Measurements from ENCODE around the gene IRF9.

The IRF9 gene

DNA sequence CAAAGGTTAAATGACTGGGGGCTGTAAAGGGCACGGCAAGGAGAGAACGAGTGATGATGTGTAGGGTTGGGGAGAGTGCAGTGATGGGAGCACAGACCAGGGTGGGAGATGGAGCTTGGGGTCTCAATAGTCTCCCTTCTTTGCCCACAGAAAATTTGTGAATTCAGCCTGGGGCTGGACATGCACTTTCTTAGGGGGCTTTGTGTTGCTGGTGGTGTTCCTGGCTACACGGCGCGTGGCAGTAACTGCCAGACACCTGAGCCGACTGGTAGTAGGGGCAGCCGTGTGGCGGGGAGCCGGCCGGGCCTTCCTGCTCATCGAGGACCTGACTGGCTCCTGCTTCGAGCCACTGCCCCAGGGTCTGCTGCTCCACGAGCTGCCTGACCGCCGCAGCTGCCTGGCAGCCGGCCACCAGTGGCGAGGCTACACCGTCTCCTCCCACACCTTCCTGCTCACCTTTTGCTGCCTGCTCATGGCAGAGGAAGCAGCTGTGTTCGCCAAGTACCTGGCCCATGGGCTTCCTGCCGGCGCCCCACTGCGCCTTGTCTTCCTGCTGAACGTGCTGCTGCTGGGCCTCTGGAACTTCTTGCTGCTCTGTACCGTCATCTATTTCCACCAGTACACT, 28.9 kb upstream of the IRF9 start:
- no peaks in the 10 kb centered on the region for H4K20me1 ChIP-seq (ENCODE audit: insufficient read depth, low read length)
- H3K9me3 ChIP-seq (ENCODE audit: low read length): no peaks in the 10 kb centered on the region
- H3K4me1 ChIP-seq (ENCODE audit: insufficient read depth, low read length, severe bottlenecking): peaks cover 25% of the 10 kb centered on the region
- H3K79me2 ChIP-seq (ENCODE audit: insufficient read depth, low read length): no peaks in the 10 kb centered on the region
- H3F3A ChIP-seq (ENCODE audit: insufficient read depth, low read length): no peaks in the 10 kb centered on the region
- peak overlapping the region; percentile 20; the same call in 1 of the 2 replicates for H3K4me2 ChIP-seq (ENCODE audit: low read length)
- no peak overlapping the region for H3K27ac ChIP-seq (ENCODE audit: low read depth, low read length, poor library complexity, severe bottlenecking)
- TF ChIP-seq, protein P1, sequence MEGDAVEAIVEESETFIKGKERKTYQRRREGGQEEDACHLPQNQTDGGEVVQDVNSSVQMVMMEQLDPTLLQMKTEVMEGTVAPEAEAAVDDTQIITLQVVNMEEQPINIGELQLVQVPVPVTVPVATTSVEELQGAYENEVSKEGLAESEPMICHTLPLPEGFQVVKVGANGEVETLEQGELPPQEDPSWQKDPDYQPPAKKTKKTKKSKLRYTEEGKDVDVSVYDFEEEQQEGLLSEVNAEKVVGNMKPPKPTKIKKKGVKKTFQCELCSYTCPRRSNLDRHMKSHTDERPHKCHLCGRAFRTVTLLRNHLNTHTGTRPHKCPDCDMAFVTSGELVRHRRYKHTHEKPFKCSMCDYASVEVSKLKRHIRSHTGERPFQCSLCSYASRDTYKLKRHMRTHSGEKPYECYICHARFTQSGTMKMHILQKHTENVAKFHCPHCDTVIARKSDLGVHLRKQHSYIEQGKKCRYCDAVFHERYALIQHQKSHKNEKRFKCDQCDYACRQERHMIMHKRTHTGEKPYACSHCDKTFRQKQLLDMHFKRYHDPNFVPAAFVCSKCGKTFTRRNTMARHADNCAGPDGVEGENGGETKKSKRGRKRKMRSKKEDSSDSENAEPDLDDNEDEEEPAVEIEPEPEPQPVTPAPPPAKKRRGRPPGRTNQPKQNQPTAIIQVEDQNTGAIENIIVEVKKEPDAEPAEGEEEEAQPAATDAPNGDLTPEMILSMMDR (IDR thresholded peaks at IDR 0.05; ENCODE audit: low read length): no peak
- no peak for TF ChIP-seq EZH2 (IDR thresholded peaks at IDR 0.05; ENCODE audit: borderline replicate concordance, low read length)
- H3K27me3 ChIP-seq (ENCODE audit: insufficient read depth, low read length): no peaks in the 10 kb centered on the region
- no peak overlapping the region for H2AFZ ChIP-seq (ENCODE audit: low read length)
- no peak overlapping the region for H3K4me3 ChIP-seq (ENCODE audit: low read depth, low read length, poor library complexity, severe bottlenecking)
- H3K9me2 ChIP-seq (ENCODE audit: low read depth, low read length): no peaks in the 10 kb centered on the region
- H3K36me3 ChIP-seq (ENCODE audit: insufficient read depth, low read length): peaks cover 1% of the 10 kb centered on the region; the same call in 1 of the 2 replicates
- H3K9ac ChIP-seq (ENCODE audit: low read length): no peak overlapping the region; the same call in 1 of the 2 replicates

DNA sequence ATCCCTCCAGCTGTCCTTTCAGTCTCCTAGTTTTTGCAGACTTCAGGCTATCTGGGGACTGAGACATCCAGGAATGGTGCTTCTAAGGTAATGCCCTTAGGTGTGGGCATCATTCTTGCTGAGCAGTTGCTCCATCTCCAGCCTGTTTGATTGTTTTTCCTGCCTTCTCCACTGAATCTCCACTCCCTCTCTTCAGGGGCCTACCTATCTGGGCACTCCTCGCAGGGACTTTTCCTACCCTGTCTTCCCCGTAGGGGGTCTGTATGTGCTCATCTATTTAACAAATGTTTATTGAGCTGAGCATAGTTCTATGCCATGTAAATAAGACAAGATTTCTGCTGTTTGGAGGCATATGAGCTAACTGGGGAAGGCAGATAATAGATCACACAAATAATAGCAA, 28.1 kb upstream of the IRF9 start:
- Histone ChIP-seq H4K20me1 (ENCODE audit: insufficient read depth, low read length) (no peaks in the 10 kb centered on the region), H3K27ac (ENCODE audit: low read depth, low read length, poor library complexity, severe bottlenecking) (no peak overlapping the region), H2AFZ (ENCODE audit: low read length) (no peak overlapping the region), H3K79me2 (ENCODE audit: insufficient read depth, low read length) (no peaks in the 10 kb centered on the region), H3K27me3 (ENCODE audit: insufficient read depth, low read length) (no peaks in the 10 kb centered on the region), H3K4me2 (ENCODE audit: low read length) (no peak overlapping the region), H3K4me3 (ENCODE audit: low read depth, low read length, poor library complexity, severe bottlenecking) (no peak overlapping the region), H3F3A (ENCODE audit: insufficient read depth, low read length) (no peaks in the 10 kb centered on the region), H3K9ac (ENCODE audit: low read length) (no peak overlapping the region), H3K36me3 (ENCODE audit: insufficient read depth, low read length) (peaks cover 9% of the 10 kb centered on the region), H3K9me3 (ENCODE audit: low read length) (no peaks in the 10 kb centered on the region), H3K4me1 (ENCODE audit: insufficient read depth, low read length, severe bottlenecking) (peaks cover 29% of the 10 kb centered on the region), H3K9me2 (ENCODE audit: low read depth, low read length) (no peaks in the 10 kb centered on the region)
- TF ChIP-seq EZH2 (IDR thresholded peaks at IDR 0.05; ENCODE audit: borderline replicate concordance, low read length): no peak
- TF ChIP-seq, protein P1 (IDR thresholded peaks at IDR 0.05; ENCODE audit: low read length): no peak

DNA sequence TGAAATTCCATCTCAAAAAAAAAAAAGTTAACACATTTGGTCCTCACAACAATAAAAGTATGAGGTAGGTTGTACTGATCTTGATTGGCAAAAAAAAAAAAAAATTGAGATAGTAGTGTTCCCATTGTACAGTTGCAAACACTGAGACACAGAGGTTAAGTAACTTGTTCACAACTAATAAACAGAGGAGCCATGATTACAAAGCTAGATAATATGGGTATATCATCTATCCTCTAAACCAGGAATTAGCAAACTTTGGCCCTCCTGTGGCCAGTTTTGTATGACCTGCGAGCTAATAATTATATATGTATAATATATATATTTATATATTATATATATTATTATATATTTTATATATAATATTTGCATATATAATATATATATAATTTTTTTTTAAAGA, 27.3 kb upstream of the IRF9 start:
- Histone ChIP-seq H3F3A (ENCODE audit: insufficient read depth, low read length) (no peaks in the 10 kb centered on the region), H3K79me2 (ENCODE audit: insufficient read depth, low read length) (no peaks in the 10 kb centered on the region), H3K36me3 (ENCODE audit: insufficient read depth, low read length) (peaks cover 17% of the 10 kb centered on the region), H3K9me2 (ENCODE audit: low read depth, low read length) (no peaks in the 10 kb centered on the region), H3K4me2 (ENCODE audit: low read length) (no peak overlapping the region), H2AFZ (ENCODE audit: low read length) (no peak overlapping the region), H4K20me1 (ENCODE audit: insufficient read depth, low read length) (no peaks in the 10 kb centered on the region), H3K9ac (ENCODE audit: low read length) (no peak overlapping the region), H3K9me3 (ENCODE audit: low read length) (no peaks in the 10 kb centered on the region), H3K4me1 (ENCODE audit: insufficient read depth, low read length, severe bottlenecking) (peaks cover 29% of the 10 kb centered on the region), H3K27me3 (ENCODE audit: insufficient read depth, low read length) (no peaks in the 10 kb centered on the region), H3K27ac (ENCODE audit: low read depth, low read length, poor library complexity, severe bottlenecking) (no peak overlapping the region), H3K4me3 (ENCODE audit: low read depth, low read length, poor library complexity, severe bottlenecking) (no peak overlapping the region)
- TF ChIP-seq, protein P1 (IDR thresholded peaks at IDR 0.05; ENCODE audit: low read length): no peak
- TF ChIP-seq EZH2 (IDR thresholded peaks at IDR 0.05; ENCODE audit: borderline replicate concordance, low read length): no peak

Measured in OCI-LY1 (cell line).